ENCODE data around the gene LIN28B.

Gene LIN28B

GRCh38 chr6:105107207-105107606, 150.3 kb downstream of the LIN28B start:
- Histone ChIP-seq H3K27me3 (peaks cover 30% of the 10 kb centered on the region), H3K27ac (no peak overlapping the region)
- TF ChIP-seq CTCF (IDR thresholded peaks at IDR 0.05), result no peak

GRCh38 chr6:105108631-105109262, 151.8 kb downstream of the LIN28B start:
- Histone ChIP-seq H3K36me3 (no peaks in the 10 kb centered on the region), H3K27ac (no peak overlapping the region), H3K27me3 (peaks cover 30% of the 10 kb centered on the region), H3K4me1 (ENCODE audit: control insufficient read depth in 1 of 2, insufficient read depth in 1 of 2, low read depth in 1 of 2, low read length in 1 of 2) (no peaks in the 10 kb centered on the region), H3K4me3 (ENCODE audit: low read depth in 1 of 2, low read length in 1 of 2) (no peak overlapping the region), H3K9me3 (no peaks in the 10 kb centered on the region)
- no peak for TF ChIP-seq CTCF (IDR thresholded peaks at IDR 0.05)

More at GRCh38 chr6:105107207-105107606, 150.3 kb downstream of the LIN28B start:
- Histone ChIP-seq H3K4me3 (ENCODE audit: low read depth in 1 of 2, low read length in 1 of 2) (no peak overlapping the region), H3K9me3 (no peaks in the 10 kb centered on the region), H3K36me3 (no peaks in the 10 kb centered on the region), H3K4me1 (ENCODE audit: control insufficient read depth in 1 of 2, insufficient read depth in 1 of 2, low read depth in 1 of 2, low read length in 1 of 2) (no peaks in the 10 kb centered on the region)

- Histone ChIP-seq H3K27me3 (peaks cover 26% of the 10 kb centered on the region), H3K4me1 (ENCODE audit: control insufficient read depth in 1 of 2, insufficient read depth in 1 of 2, low read depth in 1 of 2, low read length in 1 of 2) (no peaks in the 10 kb centered on the region), H3K27ac (no peak overlapping the region), H3K36me3 (no peaks in the 10 kb centered on the region), H3K4me3 (ENCODE audit: low read depth in 1 of 2, low read length in 1 of 2) (no peak overlapping the region), H3K9me3 (no peaks in the 10 kb centered on the region)
- no peak for TF ChIP-seq CTCF (IDR thresholded peaks at IDR 0.05)
Observed at GRCh38 chr6:105109955-105110895, 153.3 kb downstream of the LIN28B start.

- TF ChIP-seq CTCF (IDR thresholded peaks at IDR 0.05), result no peak
- no peaks in the 10 kb centered on the region for H3K36me3 ChIP-seq
- no peak overlapping the region for H3K4me3 ChIP-seq (ENCODE audit: low read depth in 1 of 2, low read length in 1 of 2)
Observed at GRCh38 chr6:105111105-105111504, 154.2 kb downstream of the LIN28B start.

GRCh38 chr6:105111871-105112270, 155.0 kb downstream of the LIN28B start:
- Histone ChIP-seq H3K27me3 (peaks cover 25% of the 10 kb centered on the region), H3K4me3 (ENCODE audit: low read depth in 1 of 2, low read length in 1 of 2) (no peak overlapping the region), H3K27ac (no peak overlapping the region), H3K4me1 (ENCODE audit: control insufficient read depth in 1 of 2, insufficient read depth in 1 of 2, low read depth in 1 of 2, low read length in 1 of 2) (no peaks in the 10 kb centered on the region), H3K9me3 (no peaks in the 10 kb centered on the region), H3K36me3 (no peaks in the 10 kb centered on the region)
- TF ChIP-seq CTCF (IDR thresholded peaks at IDR 0.05), result no peak

More at GRCh38 chr6:105111105-105111504, 154.2 kb downstream of the LIN28B start:
- peaks cover 25% of the 10 kb centered on the region for H3K27me3 ChIP-seq
- no peaks in the 10 kb centered on the region for H3K4me1 ChIP-seq (ENCODE audit: control insufficient read depth in 1 of 2, insufficient read depth in 1 of 2, low read depth in 1 of 2, low read length in 1 of 2)
- no peak overlapping the region for H3K27ac ChIP-seq
- H3K9me3 ChIP-seq, result no peaks in the 10 kb centered on the region

Data from neutrophil (primary cell).